Limb (tissue), 2 donors: ENCODE measurements around the gene SCAPER.

Experiments used
- DNase-seq, 2 donors: peaks; one replicate each; pipeline ENCODE4 v3.0.0-alpha.2; 2016; ENCODE audit errors: extremely low spot score in 2 of 2

Gene SCAPER

GRCh38 chr15:76363251-76363650 lies 541.9 kb downstream of the SCAPER start:
- no peak for DNase-seq

- DNase-seq, result no peak
Observed at GRCh38 chr15:76360416-76360815, 544.7 kb downstream of the SCAPER start.

GRCh38 chr15:76359152-76359551 lies 546.0 kb downstream of the SCAPER start:
- no peak for DNase-seq

GRCh38 chr15:76358453-76358852 lies 546.7 kb downstream of the SCAPER start:
- no peak for DNase-seq

- no peak for DNase-seq
Observed at GRCh38 chr15:76354823-76355440, 550.2 kb downstream of the SCAPER start.

- no peak for DNase-seq
Observed at GRCh38 chr15:76353903-76354302, 551.2 kb downstream of the SCAPER start.

- no peak for DNase-seq
Observed at GRCh38 chr15:76353023-76353577, 552.0 kb downstream of the SCAPER start.

- no peak for DNase-seq
Observed at GRCh38 chr15:76349301-76350070, 555.7 kb downstream of the SCAPER start.

- DNase-seq, result no peak
Observed at GRCh38 chr15:76347482-76348055, 557.6 kb downstream of the SCAPER start.

GRCh38 chr15:76346669-76347481 lies 558.3 kb downstream of the SCAPER start:
- DNase-seq, result peak in 1 of 2 donors; percentile 53

GRCh38 chr15:76345880-76346668 lies 559.1 kb downstream of the SCAPER start:
- DNase-seq, result peak in 1 of 2 donors; percentile 52

GRCh38 chr15:76345583-76345879 lies 559.6 kb downstream of the SCAPER start:
- no peak for DNase-seq

- DNase-seq, result no peak
Observed at GRCh38 chr15:76344893-76345582, 560.1 kb downstream of the SCAPER start.

- DNase-seq, result peak in 1 of 2 donors; percentile 44
Observed at GRCh38 chr15:76343313-76343996, 561.7 kb downstream of the SCAPER start.

GRCh38 chr15:76342382-76343201 lies 562.5 kb downstream of the SCAPER start:
- peak in 1 of 2 donors; percentile 58 for DNase-seq

- DNase-seq, result peak in 1 of 2 donors; percentile 48
Observed at GRCh38 chr15:76342058-76342381, 563.1 kb downstream of the SCAPER start.

- peak in 1 of 2 donors; percentile 55 for DNase-seq
Observed at GRCh38 chr15:76341366-76342057, 563.6 kb downstream of the SCAPER start.

- DNase-seq, result peak in 1 of 2 donors; percentile 43
Observed at GRCh38 chr15:76340803-76341365, 564.3 kb downstream of the SCAPER start.
